AG10803 (cell line): ENCODE data around the gene SSMEM1.

Experiments used
- DNase-seq: peaks from one replicate; pipeline ENCODE4 v3.0.0; 2010; ENCODE audit warnings: low read depth
- H3K4me3 ChIP-seq: 2 replicates; pipeline ENCODE4 v1.5.1; 2011; ENCODE audit warnings: mild to moderate bottlenecking, low read length, control low read depth
- TF ChIP-seq, protein P1 (sequence below): conservative IDR thresholded peaks from 2 replicates; pipeline ENCODE4 v1.5.1; 2011; ENCODE audit warnings: mild to moderate bottlenecking, low read length, control low read depth, inconsistent platforms

Gene SSMEM1, protein sequence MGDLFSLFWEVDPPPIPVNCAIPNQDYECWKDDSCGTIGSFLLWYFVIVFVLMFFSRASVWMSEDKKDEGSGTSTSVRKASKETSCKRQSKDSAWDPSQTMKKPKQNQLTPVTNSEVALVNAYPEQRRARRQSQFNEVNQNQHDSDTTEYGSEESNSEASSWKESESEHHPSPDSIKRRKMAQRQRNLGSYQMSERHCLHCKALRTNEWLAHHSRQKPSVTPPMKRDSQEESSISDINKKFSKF

DNA sequence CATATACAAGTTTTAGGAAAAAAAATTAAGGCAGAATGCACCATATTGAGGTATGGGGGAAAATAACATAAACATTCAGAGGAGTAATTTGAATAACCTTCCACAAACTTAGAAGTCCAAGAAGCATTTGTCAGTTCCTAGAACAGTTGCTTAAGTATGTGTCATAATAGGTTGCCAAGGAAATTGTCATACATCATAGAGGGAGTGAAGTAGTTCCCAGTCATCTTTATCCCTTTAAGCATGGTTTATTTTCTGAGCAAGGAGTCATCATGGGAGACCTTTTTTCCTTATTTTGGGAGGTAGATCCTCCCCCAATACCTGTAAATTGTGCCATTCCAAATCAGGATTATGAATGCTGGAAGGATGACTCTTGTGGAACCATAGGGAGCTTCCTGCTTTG lies at the start of gene SSMEM1:
TSS of gene SSMEM1 (plus strand) at position 219 of the 400 bp plus-strand sequence. CDS start at position 270, 51 bp downstream.
- DNase-seq = peak; percentile 82
- TF ChIP-seq, protein P1, sequence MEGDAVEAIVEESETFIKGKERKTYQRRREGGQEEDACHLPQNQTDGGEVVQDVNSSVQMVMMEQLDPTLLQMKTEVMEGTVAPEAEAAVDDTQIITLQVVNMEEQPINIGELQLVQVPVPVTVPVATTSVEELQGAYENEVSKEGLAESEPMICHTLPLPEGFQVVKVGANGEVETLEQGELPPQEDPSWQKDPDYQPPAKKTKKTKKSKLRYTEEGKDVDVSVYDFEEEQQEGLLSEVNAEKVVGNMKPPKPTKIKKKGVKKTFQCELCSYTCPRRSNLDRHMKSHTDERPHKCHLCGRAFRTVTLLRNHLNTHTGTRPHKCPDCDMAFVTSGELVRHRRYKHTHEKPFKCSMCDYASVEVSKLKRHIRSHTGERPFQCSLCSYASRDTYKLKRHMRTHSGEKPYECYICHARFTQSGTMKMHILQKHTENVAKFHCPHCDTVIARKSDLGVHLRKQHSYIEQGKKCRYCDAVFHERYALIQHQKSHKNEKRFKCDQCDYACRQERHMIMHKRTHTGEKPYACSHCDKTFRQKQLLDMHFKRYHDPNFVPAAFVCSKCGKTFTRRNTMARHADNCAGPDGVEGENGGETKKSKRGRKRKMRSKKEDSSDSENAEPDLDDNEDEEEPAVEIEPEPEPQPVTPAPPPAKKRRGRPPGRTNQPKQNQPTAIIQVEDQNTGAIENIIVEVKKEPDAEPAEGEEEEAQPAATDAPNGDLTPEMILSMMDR = no peak
- no peak within 1 kb of the TSS for H3K4me3 ChIP-seq

DNA sequence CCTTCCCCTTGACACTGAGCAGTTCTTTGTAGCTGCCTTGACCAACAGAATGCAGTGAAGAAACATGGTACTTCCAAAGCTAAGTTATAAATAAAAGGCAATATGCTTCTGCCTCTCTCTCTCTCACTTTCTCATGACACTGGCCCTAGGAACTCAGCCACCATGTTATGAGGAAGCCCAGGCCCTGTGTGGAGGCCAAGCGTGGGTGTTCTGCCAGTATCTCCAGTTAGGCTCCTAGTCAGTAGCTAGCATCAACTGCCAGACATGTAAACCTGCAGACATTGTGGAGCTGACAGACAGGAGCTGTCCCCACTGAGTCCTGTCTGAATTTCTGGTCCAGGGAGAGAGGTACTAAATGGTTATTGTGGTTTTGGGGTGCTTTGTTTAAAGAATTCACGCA lies 47.6 kb upstream of the SSMEM1 start:
- TF ChIP-seq, protein P1 = no peak
- no peak for DNase-seq
- no peak overlapping the region for H3K4me3 ChIP-seq

DNA sequence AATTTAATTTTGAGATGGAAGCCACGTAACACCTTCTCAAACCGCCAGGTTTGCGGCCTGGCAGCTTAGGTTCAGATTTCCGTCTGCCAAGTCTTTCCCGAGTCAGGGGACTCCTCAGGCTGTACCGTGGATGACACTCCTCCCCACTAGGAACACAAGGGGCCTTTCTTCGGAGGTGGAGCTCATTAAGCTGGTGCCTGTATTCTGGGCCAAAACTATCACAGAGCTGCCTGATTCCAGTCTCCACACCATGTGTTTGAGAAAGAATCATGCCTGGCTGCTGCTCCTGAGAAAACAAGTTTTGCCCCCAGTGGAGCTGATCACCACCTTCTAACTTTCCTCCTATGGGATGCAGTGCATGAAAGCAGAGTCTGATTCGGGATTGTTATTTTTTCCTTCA lies 47.2 kb upstream of the SSMEM1 start:
- no peak for DNase-seq
- TF ChIP-seq, protein P1 = no peak
- no peak overlapping the region for H3K4me3 ChIP-seq

DNA sequence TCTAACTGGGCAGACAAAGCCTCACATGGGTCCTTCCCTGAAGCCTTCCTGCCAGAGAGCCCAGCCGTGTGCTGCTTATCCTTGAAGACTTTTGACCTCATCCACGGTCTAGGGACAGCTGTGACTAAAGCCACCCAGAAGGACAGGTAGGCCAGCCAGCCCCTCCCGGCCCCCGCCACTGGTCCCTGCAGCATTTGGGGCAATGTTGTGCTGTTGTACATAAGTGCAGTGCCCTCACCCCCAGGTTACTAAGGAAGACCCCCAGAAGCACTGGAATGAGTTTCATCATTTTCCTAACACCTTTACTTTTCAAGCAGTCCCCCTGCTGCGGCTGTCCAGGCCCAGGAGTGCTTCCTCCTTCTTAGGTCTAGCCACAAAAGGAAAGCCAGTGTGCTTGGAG lies 45.5 kb upstream of the SSMEM1 start:
- DNase-seq = no peak
- TF ChIP-seq, protein P1 = no peak
- no peak overlapping the region for H3K4me3 ChIP-seq

DNA sequence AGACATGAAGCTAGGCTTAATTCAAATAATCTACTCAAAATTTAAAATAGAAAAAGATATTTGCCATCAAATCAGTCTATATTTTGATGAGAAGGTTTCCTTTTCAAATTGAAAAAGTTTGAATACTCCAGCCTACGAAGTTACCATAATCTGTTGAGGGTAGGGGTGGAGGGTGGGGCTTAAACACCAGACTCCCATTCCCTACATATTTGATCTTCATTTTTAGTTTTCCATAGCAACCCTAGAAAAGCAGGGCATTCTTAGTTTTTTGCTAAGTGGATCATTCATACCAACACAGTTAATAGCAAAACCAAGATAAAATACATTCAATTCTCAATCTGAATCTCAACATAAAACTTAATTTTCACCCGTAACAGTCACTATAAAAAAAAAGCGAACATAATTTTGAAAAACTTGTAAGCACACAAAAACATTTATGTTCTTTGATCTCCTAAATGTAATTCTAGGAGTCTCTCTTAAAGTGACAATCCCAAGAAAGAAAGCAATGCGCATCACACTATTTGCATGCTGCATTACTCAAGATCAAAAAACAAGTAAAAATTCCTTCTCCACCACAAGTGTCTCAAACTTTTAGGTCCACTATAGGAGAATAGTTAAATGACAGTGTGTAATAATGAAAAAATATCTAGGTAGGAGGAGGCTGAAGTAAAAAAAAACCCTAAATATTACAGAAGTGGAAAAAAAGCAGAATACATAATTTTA lies 33.3 kb upstream of the SSMEM1 start:
- no peak overlapping the region for H3K4me3 ChIP-seq
- TF ChIP-seq, protein P1 = no peak
- no peak for DNase-seq

DNA sequence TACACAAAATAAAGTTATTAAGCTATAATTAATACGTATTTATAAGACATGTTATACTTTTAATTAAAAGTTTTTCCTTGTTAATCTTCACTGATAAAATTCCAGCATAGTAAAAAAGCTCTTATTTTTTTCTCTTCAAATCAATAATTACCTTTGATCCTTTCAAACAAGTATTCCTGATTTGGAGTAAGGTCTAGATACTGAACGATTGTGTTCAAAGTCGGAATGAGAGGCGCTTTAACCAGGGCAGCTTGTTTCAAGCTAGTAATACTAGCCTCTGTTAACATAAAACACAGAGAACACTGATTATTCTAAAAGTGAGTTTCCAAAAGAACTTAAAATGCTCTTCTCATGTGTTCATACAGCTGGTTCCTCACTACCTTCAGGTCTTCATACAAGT lies 29.4 kb upstream of the SSMEM1 start:
- TF ChIP-seq, protein P1 = no peak
- no peak for DNase-seq
- H3K4me3 ChIP-seq = no peak overlapping the region

DNA sequence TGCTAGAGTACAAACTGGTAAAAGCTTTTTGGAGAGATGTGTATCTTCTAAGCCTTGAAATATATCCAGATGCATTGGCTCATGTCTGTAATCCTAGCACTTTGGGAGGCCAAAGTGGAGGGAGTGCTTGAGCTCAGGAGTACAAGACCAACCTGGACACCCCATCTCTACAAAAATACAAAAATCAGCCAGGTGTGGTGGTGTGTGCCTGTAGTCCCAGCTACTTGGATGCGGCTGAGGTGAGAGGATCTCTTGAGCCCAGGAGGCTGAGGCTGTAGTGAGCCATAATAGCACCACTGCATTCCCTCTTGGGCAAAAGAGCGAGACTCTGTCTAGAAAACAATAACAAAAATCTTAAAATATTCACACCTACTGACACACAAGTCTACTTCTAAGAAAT lies 28.0 kb upstream of the SSMEM1 start:
- no peak for DNase-seq
- H3K4me3 ChIP-seq = no peak overlapping the region
- TF ChIP-seq, protein P1 = no peak
